ENCODE results near the gene ZC3H4.

DNA sequence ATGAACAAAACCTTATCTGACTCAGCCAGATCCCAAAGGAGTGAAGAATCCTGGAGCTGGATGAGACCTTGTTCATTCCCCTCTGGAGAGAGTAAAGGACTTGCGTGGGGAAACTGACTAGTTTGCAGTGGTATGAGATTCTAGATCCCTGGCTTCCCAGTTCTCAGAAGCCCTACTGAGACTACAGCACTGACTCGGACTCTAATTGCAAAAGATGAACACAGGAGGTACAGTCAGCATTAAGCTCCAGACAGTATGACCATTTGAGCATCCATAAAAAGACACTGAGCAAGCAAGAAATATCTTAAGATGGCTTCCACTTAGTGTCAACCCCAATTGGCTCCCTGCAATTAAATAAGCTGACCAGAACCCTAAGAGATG lies 6.8 kb downstream of the ZC3H4 start:
- no peak for TF ChIP-seq TAF1 (IDR thresholded peaks at IDR 0.05; ENCODE audit: borderline replicate concordance, low read depth, low read length)
- no peak for TF ChIP-seq POLR2A (IDR thresholded peaks at IDR 0.05; ENCODE audit: low read depth, low read length)
